Testis (tissue), 3 donors: ENCODE results near the gene PROB1. TPM values are rescaled to one million over a fixed set of nuclear protein-coding genes. Genes with fewer than 3 reads are reported as not detected.

Source experiments
- DNase-seq: peaks from one replicate; pipeline ENCODE4 v3.0.0-alpha.2; 2019
- H3K27ac ChIP-seq, 2 donors: fragments of 200-600 bp; sonication (generic); one replicate each; pipeline ENCODE4 v1.5.1; 2019
- H3K27me3 ChIP-seq: fragments of 200-600 bp; sonication (generic); one replicate; pipeline ENCODE4 v1.5.1; 2019
- H3K36me3 ChIP-seq: fragments of 200-600 bp; sonication (generic); one replicate; pipeline ENCODE4 v1.5.1; 2017; ENCODE audit warnings: low read depth; ENCODE audit errors: missing control alignments
- H3K4me1 ChIP-seq: fragments of 200-600 bp; sonication (generic); one replicate; pipeline ENCODE4 v1.5.1; 2019
- H3K4me3 ChIP-seq, 2 donors: fragments of 200-600 bp; sonication (generic); one replicate each; pipeline ENCODE4 v1.5.1; 2017 to 2019
- H3K9me3 ChIP-seq: fragments of 200-600 bp; sonication (generic); one replicate; pipeline ENCODE4 v1.5.1; 2017
- POLR2A ChIP-seq: fragments of 450-650 bp; IDR thresholded peaks from one replicate; pipeline ENCODE4 v1.6.1; 2017; ENCODE audit warnings: antibody characterized with exemption, mild to moderate bottlenecking, moderate library complexity
- WGBS, 2 donors: methylation state at CpG; one replicate each; pipeline ENCODE4 v1.1.5; 2018; 5-methylcytosine and 5-hydroxymethylcytosine counted together
- intact Hi-C: fragments of 100-400 bp; cut with DNase I; formaldehyde crosslinking; loops from one replicate; pipeline ENCODE4 v1.15.1; 2023; ENCODE audit warnings: low total_unique reads
- polyA plus RNA-seq: library from polyadenylated mRNA; stranded (reverse); fragments of 350-450 nt; fragmentation: Illumina TruSeq; extraction: RNeasy Lipid Tissue Mini Kit (QIAGEN cat#74804); gene quantifications from one replicate; pipeline ENCODE4 v1.2.3, GENCODE V29; 2014; ENCODE audit warnings: low read depth, low replicate concordance; ENCODE audit not compliant: insufficient read depth
- total RNA-seq, 2 donors: library from RNA; depleted of rRNA; stranded (reverse); fragments of >200 nt; gene quantifications; one replicate each; pipeline ENCODE4 v1.2.3, GENCODE V29; 2016
- TF ChIP-seq, protein P1 (sequence below), 3 experiments: fragments of 450-650 bp in 2 of 3; fragments of 200-600 bp in 1 of 3; sonication (generic) in 1 of 3; IDR thresholded peaks; one replicate each; pipeline ENCODE4 v1.5.1; 2016 to 2019; ENCODE audit warnings: antibody characterized with exemption in 3 of 3, mild to moderate bottlenecking in 2 of 3, moderate library complexity in 1 of 3

Gene PROB1
- total and polyA plus RNA-seq, 3 donors from 2014 or later = 1.5 to 3.6 (median 2.7) TPM

DNA sequence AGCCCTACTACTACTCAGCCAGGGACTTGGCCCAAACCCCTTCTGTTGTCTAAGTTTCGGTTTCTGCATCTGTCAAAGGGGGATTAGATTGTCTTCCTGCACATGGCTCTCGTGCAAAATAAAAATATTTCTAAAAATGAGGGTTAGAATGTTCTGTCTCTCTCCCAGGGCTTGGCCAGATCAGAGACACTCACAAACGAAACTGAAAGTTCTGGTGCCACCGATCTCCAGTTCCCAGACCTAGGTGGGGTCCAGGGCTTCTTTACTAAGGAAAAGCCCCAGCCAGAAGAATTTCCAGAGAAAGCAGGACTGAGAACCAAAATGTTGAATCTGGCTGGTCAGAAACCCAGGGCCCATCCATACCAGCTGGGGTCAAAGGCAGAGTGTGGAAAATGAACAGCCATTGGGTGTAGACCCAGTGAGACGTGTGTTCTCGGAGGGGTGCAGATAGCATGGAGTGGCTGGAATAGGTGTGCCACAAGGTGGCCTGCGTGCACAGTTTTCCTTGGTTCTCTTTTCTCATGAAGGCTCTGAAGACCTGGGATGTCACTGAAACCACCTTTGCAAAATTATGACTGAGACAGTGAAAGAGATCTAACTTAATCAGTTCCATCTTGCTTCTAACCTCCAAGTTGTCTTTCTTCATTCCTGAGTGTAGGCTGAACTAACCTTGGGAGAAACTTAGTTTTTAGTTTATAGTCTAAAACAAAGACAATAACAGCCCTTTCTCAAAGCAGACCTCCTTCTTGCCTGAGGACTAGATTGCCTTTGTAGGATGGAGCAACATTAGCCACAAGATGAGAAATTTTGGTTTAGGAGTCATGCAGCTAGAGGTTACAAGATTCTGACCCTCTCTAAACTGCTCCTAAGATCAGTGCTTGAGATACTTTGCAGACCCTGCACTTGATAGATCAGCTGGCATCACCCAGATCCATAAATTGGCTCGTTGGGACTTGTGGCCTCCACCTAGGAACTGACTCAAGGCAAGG lies 9.5 kb downstream of the PROB1 start:
- H3K4me3 ChIP-seq = peak overlapping the region in 1 of 2 donors; percentile 24
- TF ChIP-seq, protein P1, sequence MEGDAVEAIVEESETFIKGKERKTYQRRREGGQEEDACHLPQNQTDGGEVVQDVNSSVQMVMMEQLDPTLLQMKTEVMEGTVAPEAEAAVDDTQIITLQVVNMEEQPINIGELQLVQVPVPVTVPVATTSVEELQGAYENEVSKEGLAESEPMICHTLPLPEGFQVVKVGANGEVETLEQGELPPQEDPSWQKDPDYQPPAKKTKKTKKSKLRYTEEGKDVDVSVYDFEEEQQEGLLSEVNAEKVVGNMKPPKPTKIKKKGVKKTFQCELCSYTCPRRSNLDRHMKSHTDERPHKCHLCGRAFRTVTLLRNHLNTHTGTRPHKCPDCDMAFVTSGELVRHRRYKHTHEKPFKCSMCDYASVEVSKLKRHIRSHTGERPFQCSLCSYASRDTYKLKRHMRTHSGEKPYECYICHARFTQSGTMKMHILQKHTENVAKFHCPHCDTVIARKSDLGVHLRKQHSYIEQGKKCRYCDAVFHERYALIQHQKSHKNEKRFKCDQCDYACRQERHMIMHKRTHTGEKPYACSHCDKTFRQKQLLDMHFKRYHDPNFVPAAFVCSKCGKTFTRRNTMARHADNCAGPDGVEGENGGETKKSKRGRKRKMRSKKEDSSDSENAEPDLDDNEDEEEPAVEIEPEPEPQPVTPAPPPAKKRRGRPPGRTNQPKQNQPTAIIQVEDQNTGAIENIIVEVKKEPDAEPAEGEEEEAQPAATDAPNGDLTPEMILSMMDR (IDR thresholded peaks at IDR 0.05) = peak in 1 of 3 experiments; percentile 3
- no peak for TF ChIP-seq POLR2A
- peak overlapping the region in 1 of 2 donors; percentile 80 for H3K27ac ChIP-seq
- WGBS, 2 donors = 42 to 47% methylated on average over 7 to 8 of the region's 8 CpGs
- intact Hi-C loops = no loop called here
- no peak for DNase-seq
- no peaks in the 10 kb centered on the region for H3K4me1 ChIP-seq
- no peaks in the 10 kb centered on the region for H3K27me3 ChIP-seq
- H3K9me3 ChIP-seq = no peaks in the 10 kb centered on the region
- H3K36me3 ChIP-seq = no peaks in the 10 kb centered on the region

DNA sequence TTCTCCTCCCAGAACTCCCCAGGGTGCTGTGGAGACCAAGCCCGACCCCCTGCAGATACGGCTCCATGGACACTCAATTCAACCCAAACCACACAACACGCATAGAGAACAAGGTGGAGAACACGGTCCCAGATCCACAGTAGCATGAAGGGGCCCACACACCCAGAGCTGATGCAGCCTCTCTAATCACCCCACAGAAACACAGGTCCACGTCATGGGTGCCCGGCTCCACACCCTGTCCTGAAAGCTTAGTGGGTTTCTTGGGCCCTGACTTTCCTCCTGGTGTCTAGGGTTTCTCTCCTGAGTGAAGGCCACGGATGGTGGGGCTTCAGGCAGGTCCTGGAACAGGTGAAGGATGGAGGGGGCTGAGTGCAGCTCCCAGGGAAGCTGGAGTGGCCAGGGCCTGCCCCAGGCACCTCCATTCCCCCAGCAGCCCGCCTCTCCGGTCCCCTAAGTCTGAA lies 10.3 kb downstream of the PROB1 start:
- peak overlapping the region in 1 of 2 donors; percentile 24 for H3K4me3 ChIP-seq
- H3K4me1 ChIP-seq = no peaks in the 10 kb centered on the region
- TF ChIP-seq, protein P1 (IDR thresholded peaks at IDR 0.05) = no peak
- TF ChIP-seq POLR2A = no peak
- intact Hi-C loops = no loop called here
- WGBS, 2 donors = 60 to 68% methylated on average over 9 of the region's 9 CpGs
- peak overlapping the region in 1 of 2 donors; percentile 80 for H3K27ac ChIP-seq
- H3K9me3 ChIP-seq = no peaks in the 10 kb centered on the region
- H3K36me3 ChIP-seq = no peaks in the 10 kb centered on the region
- no peaks in the 10 kb centered on the region for H3K27me3 ChIP-seq
- DNase-seq = no peak

DNA sequence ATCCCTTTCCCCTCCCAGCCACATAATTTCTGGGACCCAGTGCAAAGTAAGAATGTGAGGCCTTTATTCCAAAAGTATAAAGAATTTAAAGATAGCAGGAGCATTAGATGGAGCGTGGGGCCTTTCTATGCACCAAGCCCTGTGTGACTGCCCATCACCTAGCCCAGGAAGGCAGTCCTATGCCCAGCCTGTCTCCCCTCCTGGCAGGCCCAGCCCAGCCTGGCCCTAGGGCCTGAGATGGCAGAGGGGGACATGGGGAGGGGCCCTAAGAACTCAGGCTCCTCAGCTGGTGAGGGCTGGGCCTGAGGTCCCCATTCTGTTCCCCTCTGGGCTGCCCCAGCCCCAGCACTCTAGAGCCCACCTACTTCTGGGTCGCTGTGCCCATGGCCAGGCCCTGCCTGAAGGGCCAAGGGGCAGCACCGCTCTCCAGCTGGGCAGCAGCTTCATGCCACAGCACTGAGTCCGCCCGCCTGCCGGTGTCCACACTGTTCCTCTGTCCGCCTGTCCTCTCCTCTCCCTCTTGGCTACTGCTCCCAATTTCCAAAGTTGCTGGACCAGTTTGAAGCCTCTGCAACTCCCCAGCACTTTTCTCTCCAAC lies 10.8 kb downstream of the PROB1 start:
- Histone ChIP-seq H3K9me3 (no peaks in the 10 kb centered on the region), H3K27ac (peak overlapping the region in 1 of 2 donors; percentile 80), H3K36me3 (no peaks in the 10 kb centered on the region), H3K4me3 (no peak overlapping the region), H3K27me3 (no peaks in the 10 kb centered on the region), H3K4me1 (no peaks in the 10 kb centered on the region)
- intact Hi-C loops = no loop called here
- TF ChIP-seq, protein P1 (IDR thresholded peaks at IDR 0.05) = no peak
- TF ChIP-seq POLR2A = no peak
- no peak for DNase-seq
- WGBS, 2 donors = 55 to 79% methylated on average over 6 to 7 of the region's 7 CpGs

DNA sequence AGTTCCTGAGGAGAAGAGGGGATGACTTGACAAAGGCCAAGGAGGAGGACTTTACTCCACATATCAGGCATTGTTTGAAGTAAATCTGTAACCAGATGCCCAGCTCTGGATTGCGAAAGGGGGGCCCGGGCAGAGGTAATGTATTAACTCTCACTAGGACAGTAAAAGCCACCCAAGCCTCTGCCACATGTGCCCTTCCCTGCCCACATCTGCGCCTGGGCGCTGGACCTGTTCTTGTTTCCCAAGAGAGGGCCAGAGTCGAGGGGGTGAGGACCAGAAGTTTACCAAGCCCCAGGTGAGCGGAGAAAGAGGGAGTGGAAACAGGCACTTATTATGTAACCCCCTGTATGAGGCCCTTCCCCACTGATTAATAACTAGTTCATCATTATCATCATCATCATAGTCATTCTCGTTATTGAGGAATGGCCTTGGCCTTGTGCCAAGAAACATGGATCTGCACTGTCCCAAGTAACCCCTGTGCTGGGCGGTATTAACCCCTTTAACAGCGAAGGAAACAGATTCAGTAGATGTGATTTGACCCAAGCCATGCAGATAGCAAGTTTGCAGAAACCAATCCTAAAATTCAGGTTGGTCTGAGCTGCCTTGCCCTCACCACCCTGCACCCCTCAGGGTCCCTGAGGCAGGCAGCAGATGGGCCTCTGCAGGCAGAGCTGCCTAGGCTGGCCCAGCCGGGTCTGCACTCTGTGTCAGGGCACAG lies 11.5 kb downstream of the PROB1 start, which contains the start of gene SLC23A1:
Gene SLC23A1, minus strand, starts transcription at position 23 of the 718 bp plus-strand sequence. CDS start 44 bp downstream, outside the sequence.
- Histone ChIP-seq H3K27me3 (no peaks in the 10 kb centered on the region), H3K4me1 (no peaks in the 10 kb centered on the region), H3K27ac (peak within 1 kb of the TSS in 1 of 2 donors; percentile 80), H3K4me3 (no peak within 1 kb of the TSS), H3K36me3 (no peaks in the 10 kb centered on the region), H3K9me3 (no peaks in the 10 kb centered on the region)
- intact Hi-C loops = no loop called here
- 75 to 80% methylated on average over 9 to 10 of the region's 10 CpGs for WGBS, 2 donors
- TF ChIP-seq, protein P1 (IDR thresholded peaks at IDR 0.05) = no peak
- no peak for TF ChIP-seq POLR2A
- DNase-seq = no peak
